ENCODE data around the gene PRKG2. TPM values are rescaled to one million over a fixed set of nuclear protein-coding genes. Genes with fewer than 3 reads are reported as not detected.

The PRKG2 gene
- total RNA-seq, 1 donor from 2014 or later: under 0.01 TPM

- Histone ChIP-seq H3K4me3 (ENCODE audit: low read length in 3 of 3) (no peak overlapping the region), H3K36me3 (ENCODE audit: control insufficient read depth in 3 of 3, insufficient read depth in 3 of 3, low read length in 3 of 3) (no peaks in the 10 kb centered on the region), H3K4me1 (ENCODE audit: control insufficient read depth in 3 of 3, insufficient read depth in 3 of 3, low read length in 3 of 3) (peaks cover 0 to 3% (median 0%) of the 10 kb centered on the region in 3 donors), H3K27ac (ENCODE audit: low read depth, low read length) (no peak overlapping the region), H3K27me3 (ENCODE audit: control insufficient read depth in 3 of 3, insufficient read depth in 3 of 3, low read length in 3 of 3) (peaks cover 7 to 21% (median 17%) of the 10 kb centered on the region in 3 donors), H3K9ac (ENCODE audit: low read depth in 1 of 3, low read length in 3 of 3) (no peak overlapping the region), H3K9me3 (ENCODE audit: control insufficient read depth in 3 of 3, low read length in 3 of 3) (no peaks in the 10 kb centered on the region)
These were observed 3.2 kb upstream of the PRKG2 start for GRCh38 chr4:81218206-81218605.

DNA sequence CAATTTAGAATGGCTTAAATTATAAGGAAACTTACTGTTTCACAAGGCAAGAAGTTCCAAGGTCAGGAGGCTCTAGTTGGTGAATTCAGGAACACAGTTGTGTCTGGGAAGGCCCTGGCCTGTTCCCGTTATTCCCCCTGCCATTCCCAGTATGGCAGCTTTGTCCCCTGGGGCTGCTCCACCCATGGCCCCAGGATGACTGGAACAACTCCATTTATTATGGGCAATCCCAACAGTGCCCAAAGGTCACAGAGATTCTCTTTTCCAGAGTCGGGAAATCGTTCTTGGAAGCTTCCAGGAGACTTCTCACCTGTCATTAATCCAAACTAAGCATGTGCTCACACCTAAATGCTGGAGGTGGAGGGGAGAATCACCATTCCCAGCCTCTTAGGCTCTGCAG, 2.8 kb upstream of the PRKG2 start:
- peaks cover 0 to 3% (median 0%) of the 10 kb centered on the region in 3 donors for H3K4me1 ChIP-seq (ENCODE audit: control insufficient read depth in 3 of 3, insufficient read depth in 3 of 3, low read length in 3 of 3)
- H3K36me3 ChIP-seq (ENCODE audit: control insufficient read depth in 3 of 3, insufficient read depth in 3 of 3, low read length in 3 of 3): no peaks in the 10 kb centered on the region
- no peak overlapping the region for H3K9ac ChIP-seq (ENCODE audit: low read depth in 1 of 3, low read length in 3 of 3)
- peaks cover 7 to 23% (median 17%) of the 10 kb centered on the region in 3 donors for H3K27me3 ChIP-seq (ENCODE audit: control insufficient read depth in 3 of 3, insufficient read depth in 3 of 3, low read length in 3 of 3)
- H3K4me3 ChIP-seq (ENCODE audit: low read length in 3 of 3): no peak overlapping the region
- H3K27ac ChIP-seq (ENCODE audit: low read depth, low read length): no peak overlapping the region
- H3K9me3 ChIP-seq (ENCODE audit: control insufficient read depth in 3 of 3, low read length in 3 of 3): no peaks in the 10 kb centered on the region

GRCh38 chr4:81215931-81216330, 909 bp upstream of the PRKG2 start:
- no peaks in the 10 kb centered on the region for H3K9me3 ChIP-seq (ENCODE audit: control insufficient read depth in 3 of 3, low read length in 3 of 3)
- peaks cover 7 to 29% (median 17%) of the 10 kb centered on the region in 3 donors for H3K27me3 ChIP-seq (ENCODE audit: control insufficient read depth in 3 of 3, insufficient read depth in 3 of 3, low read length in 3 of 3)
- no peak overlapping the region for H3K27ac ChIP-seq (ENCODE audit: low read depth, low read length)
- H3K9ac ChIP-seq (ENCODE audit: low read depth in 1 of 3, low read length in 3 of 3): no peak overlapping the region
- H3K4me1 ChIP-seq (ENCODE audit: control insufficient read depth in 3 of 3, insufficient read depth in 3 of 3, low read length in 3 of 3): peaks cover 0 to 3% (median 0%) of the 10 kb centered on the region in 3 donors
- no peak overlapping the region for H3K4me3 ChIP-seq (ENCODE audit: low read length in 3 of 3)
- no peaks in the 10 kb centered on the region for H3K36me3 ChIP-seq (ENCODE audit: control insufficient read depth in 3 of 3, insufficient read depth in 3 of 3, low read length in 3 of 3)

DNA sequence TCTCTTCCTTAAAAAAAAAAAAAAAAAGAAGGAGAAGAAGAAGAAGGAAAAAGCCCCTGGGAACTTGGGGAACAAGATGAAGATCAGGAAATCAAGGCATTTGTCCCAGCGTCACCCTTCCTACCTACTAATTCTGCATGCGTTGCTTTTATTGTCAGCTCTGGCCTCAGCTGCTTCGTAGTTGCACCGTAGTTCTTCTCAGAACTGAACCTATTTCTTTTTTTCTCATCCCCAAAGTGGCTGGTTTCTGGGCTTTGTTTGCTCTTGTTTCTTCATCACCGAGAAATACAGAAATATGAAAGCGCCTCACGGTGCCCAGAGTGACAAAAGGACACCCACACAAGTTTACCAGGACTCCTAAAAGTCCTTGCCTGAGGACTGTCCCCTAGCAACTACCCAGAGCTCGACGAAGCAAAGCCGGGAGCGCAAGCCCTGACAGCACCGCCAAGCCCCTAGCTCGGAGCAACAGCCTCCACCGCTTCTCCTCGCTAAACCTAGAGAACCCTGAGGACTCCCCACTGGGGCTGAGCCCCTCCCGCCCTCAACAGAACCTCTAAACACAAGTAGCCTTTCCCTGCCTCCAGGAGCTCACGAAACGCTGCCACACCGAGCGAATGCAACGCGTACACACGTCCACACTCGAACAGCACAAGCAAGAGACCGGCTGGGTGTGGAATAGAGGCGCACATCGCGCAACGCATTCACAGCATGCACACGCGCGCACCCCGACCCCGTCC, 710 bp downstream of the PRKG2 start:
- no peaks in the 10 kb centered on the region for H3K9me3 ChIP-seq (ENCODE audit: control insufficient read depth in 3 of 3, low read length in 3 of 3)
- H3K4me3 ChIP-seq (ENCODE audit: low read length in 3 of 3): peak overlapping the region in 2 of 3 donors; percentile 25 to 40
- no peaks in the 10 kb centered on the region for H3K36me3 ChIP-seq (ENCODE audit: control insufficient read depth in 3 of 3, insufficient read depth in 3 of 3, low read length in 3 of 3)
- peaks cover 7 to 29% (median 17%) of the 10 kb centered on the region in 3 donors for H3K27me3 ChIP-seq (ENCODE audit: control insufficient read depth in 3 of 3, insufficient read depth in 3 of 3, low read length in 3 of 3)
- no peak overlapping the region for H3K27ac ChIP-seq (ENCODE audit: low read depth, low read length)
- H3K4me1 ChIP-seq (ENCODE audit: control insufficient read depth in 3 of 3, insufficient read depth in 3 of 3, low read length in 3 of 3): peaks cover 0 to 3% (median 0%) of the 10 kb centered on the region in 3 donors
- no peak overlapping the region for H3K9ac ChIP-seq (ENCODE audit: low read depth in 1 of 3, low read length in 3 of 3)

DNA sequence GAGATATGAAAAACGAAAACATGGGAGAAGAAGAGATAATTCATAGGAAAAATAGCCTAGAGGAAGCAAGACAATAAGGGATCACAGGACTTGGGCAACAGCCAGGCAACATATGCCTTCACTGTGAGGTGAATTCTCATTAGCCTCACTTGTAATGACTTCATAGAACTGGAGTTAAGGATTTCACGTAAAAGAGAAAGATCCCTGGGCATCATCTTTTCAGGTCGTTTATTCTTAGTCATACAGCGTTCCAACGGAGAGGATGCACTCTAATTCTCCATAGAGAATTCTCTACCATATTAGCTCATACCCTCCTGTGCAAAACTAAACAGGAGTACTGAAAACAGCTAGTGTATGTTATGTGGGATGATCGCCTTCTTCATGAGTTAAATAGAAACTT, 1.4 kb downstream of the PRKG2 start:
- Histone ChIP-seq H3K4me3 (ENCODE audit: low read length in 3 of 3) (no peak overlapping the region), H3K27ac (ENCODE audit: low read depth, low read length) (no peak overlapping the region), H3K4me1 (ENCODE audit: control insufficient read depth in 3 of 3, insufficient read depth in 3 of 3, low read length in 3 of 3) (peaks cover 0 to 3% (median 0%) of the 10 kb centered on the region in 3 donors), H3K9me3 (ENCODE audit: control insufficient read depth in 3 of 3, low read length in 3 of 3) (no peaks in the 10 kb centered on the region), H3K27me3 (ENCODE audit: control insufficient read depth in 3 of 3, insufficient read depth in 3 of 3, low read length in 3 of 3) (peaks cover 7 to 29% (median 17%) of the 10 kb centered on the region in 3 donors), H3K9ac (ENCODE audit: low read depth in 1 of 3, low read length in 3 of 3) (no peak overlapping the region), H3K36me3 (ENCODE audit: control insufficient read depth in 3 of 3, insufficient read depth in 3 of 3, low read length in 3 of 3) (no peaks in the 10 kb centered on the region)

DNA sequence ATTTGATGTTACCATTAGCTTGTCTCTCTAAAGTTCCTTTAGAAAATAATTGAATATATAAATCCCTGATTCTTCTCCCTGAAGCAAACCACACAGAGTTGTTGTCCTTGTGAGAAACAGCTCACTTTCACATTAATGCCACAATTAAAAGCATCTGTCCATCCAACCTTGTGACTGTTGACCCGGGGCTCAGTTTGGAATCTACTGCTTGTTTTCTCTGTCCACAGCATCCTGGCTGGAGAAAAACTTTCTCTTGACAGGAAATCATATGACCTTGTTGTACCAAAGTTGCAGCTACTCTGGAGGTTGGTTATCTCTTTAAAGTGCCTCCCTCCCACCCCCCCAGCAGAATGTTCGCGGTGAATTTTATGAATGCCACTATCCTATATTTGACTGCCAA, 3.1 kb downstream of the PRKG2 start:
- Histone ChIP-seq H3K27ac (ENCODE audit: low read depth, low read length) (no peak overlapping the region), H3K9ac (ENCODE audit: low read depth in 1 of 3, low read length in 3 of 3) (no peak overlapping the region), H3K9me3 (ENCODE audit: control insufficient read depth in 3 of 3, low read length in 3 of 3) (no peaks in the 10 kb centered on the region), H3K4me1 (ENCODE audit: control insufficient read depth in 3 of 3, insufficient read depth in 3 of 3, low read length in 3 of 3) (peaks cover 0 to 3% (median 0%) of the 10 kb centered on the region in 3 donors), H3K36me3 (ENCODE audit: control insufficient read depth in 3 of 3, insufficient read depth in 3 of 3, low read length in 3 of 3) (no peaks in the 10 kb centered on the region), H3K27me3 (ENCODE audit: control insufficient read depth in 3 of 3, insufficient read depth in 3 of 3, low read length in 3 of 3) (peaks cover 7 to 29% (median 13%) of the 10 kb centered on the region in 3 donors), H3K4me3 (ENCODE audit: low read length in 3 of 3) (no peak overlapping the region)

GRCh38 chr4:81207828-81208227, 7.2 kb downstream of the PRKG2 start:
- Histone ChIP-seq H3K9me3 (ENCODE audit: control insufficient read depth in 3 of 3, low read length in 3 of 3) (no peaks in the 10 kb centered on the region), H3K9ac (ENCODE audit: low read depth in 1 of 3, low read length in 3 of 3) (no peak overlapping the region), H3K27ac (ENCODE audit: low read depth, low read length) (no peak overlapping the region)

GRCh38 chr4:81205302-81205701, 9.7 kb downstream of the PRKG2 start:
- H3K27ac ChIP-seq (ENCODE audit: low read depth, low read length): no peak overlapping the region
- H3K9ac ChIP-seq (ENCODE audit: low read depth in 1 of 3, low read length in 3 of 3): no peak overlapping the region
- H3K4me1 ChIP-seq (ENCODE audit: control insufficient read depth in 3 of 3, insufficient read depth in 3 of 3, low read length in 3 of 3): no peaks in the 10 kb centered on the region
- H3K4me3 ChIP-seq (ENCODE audit: low read length in 3 of 3): no peak overlapping the region
- H3K36me3 ChIP-seq (ENCODE audit: control insufficient read depth in 3 of 3, insufficient read depth in 3 of 3, low read length in 3 of 3): no peaks in the 10 kb centered on the region
- no peaks in the 10 kb centered on the region for H3K9me3 ChIP-seq (ENCODE audit: control insufficient read depth in 3 of 3, low read length in 3 of 3)
- H3K27me3 ChIP-seq (ENCODE audit: control insufficient read depth in 3 of 3, insufficient read depth in 3 of 3, low read length in 3 of 3): no peaks in the 10 kb centered on the region

More at GRCh38 chr4:81207828-81208227, 7.2 kb downstream of the PRKG2 start:
- peaks cover 0 to 7% (median 0%) of the 10 kb centered on the region in 3 donors for H3K27me3 ChIP-seq (ENCODE audit: control insufficient read depth in 3 of 3, insufficient read depth in 3 of 3, low read length in 3 of 3)
- H3K36me3 ChIP-seq (ENCODE audit: control insufficient read depth in 3 of 3, insufficient read depth in 3 of 3, low read length in 3 of 3): no peaks in the 10 kb centered on the region
- no peak overlapping the region for H3K4me3 ChIP-seq (ENCODE audit: low read length in 3 of 3)
- H3K4me1 ChIP-seq (ENCODE audit: control insufficient read depth in 3 of 3, insufficient read depth in 3 of 3, low read length in 3 of 3): no peaks in the 10 kb centered on the region

GRCh38 chr4:81204571-81204970, 10.5 kb downstream of the PRKG2 start:
- Histone ChIP-seq H3K27me3 (ENCODE audit: control insufficient read depth in 3 of 3, insufficient read depth in 3 of 3, low read length in 3 of 3) (no peaks in the 10 kb centered on the region), H3K4me1 (ENCODE audit: control insufficient read depth in 3 of 3, insufficient read depth in 3 of 3, low read length in 3 of 3) (no peaks in the 10 kb centered on the region), H3K9ac (ENCODE audit: low read depth in 1 of 3, low read length in 3 of 3) (no peak overlapping the region), H3K4me3 (ENCODE audit: low read length in 3 of 3) (no peak overlapping the region), H3K9me3 (ENCODE audit: control insufficient read depth in 3 of 3, low read length in 3 of 3) (no peaks in the 10 kb centered on the region), H3K36me3 (ENCODE audit: control insufficient read depth in 3 of 3, insufficient read depth in 3 of 3, low read length in 3 of 3) (no peaks in the 10 kb centered on the region), H3K27ac (ENCODE audit: low read depth, low read length) (no peak overlapping the region)

DNA sequence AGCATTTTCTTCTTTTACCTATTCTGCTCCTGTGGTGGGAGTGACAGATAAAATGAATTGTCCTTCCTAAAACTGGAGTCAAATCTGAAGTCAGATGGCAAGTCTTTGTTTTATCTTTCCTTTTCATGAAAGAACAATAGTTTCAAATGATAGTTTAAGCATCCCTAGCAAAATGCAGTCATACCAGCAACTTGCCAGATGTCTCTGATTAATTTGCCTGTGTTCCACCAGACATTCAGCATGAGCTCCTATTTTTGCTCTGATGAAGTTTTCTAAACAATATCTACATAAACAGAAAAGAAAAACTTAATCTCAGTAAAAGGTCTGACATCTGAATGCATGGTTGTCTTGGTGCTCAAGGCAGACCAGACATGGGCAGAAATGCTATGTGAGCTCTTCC, 15.2 kb downstream of the PRKG2 start:
- Histone ChIP-seq H3K9ac (ENCODE audit: low read depth in 1 of 3, low read length in 3 of 3) (no peak overlapping the region), H3K27ac (ENCODE audit: low read depth, low read length) (no peak overlapping the region), H3K4me1 (ENCODE audit: control insufficient read depth in 3 of 3, insufficient read depth in 3 of 3, low read length in 3 of 3) (no peaks in the 10 kb centered on the region), H3K9me3 (ENCODE audit: control insufficient read depth in 3 of 3, low read length in 3 of 3) (no peaks in the 10 kb centered on the region), H3K4me3 (ENCODE audit: low read length in 3 of 3) (no peak overlapping the region), H3K36me3 (ENCODE audit: control insufficient read depth in 3 of 3, insufficient read depth in 3 of 3, low read length in 3 of 3) (no peaks in the 10 kb centered on the region), H3K27me3 (ENCODE audit: control insufficient read depth in 3 of 3, insufficient read depth in 3 of 3, low read length in 3 of 3) (no peaks in the 10 kb centered on the region)
